Astrocyte (in vitro differentiated cells and primary cell): Measurements from ENCODE around the gene ARF6.

ENCODE experiments used
- EZH2 ChIP-seq: IDR thresholded peaks from 2 replicates; pipeline ENCODE4 v1.6.1; 2012; ENCODE audit warnings: mild to moderate bottlenecking, low read length, inconsistent platforms; ENCODE audit not compliant: insufficient read depth
- TF ChIP-seq, protein P1 (sequence below): IDR thresholded peaks from 2 replicates; pipeline ENCODE4 v1.5.1; 2011; ENCODE audit warnings: low read depth, mild to moderate bottlenecking, inconsistent platforms, low read length, moderate library complexity; ENCODE audit not compliant: insufficient read depth

- TF ChIP-seq, protein P1, sequence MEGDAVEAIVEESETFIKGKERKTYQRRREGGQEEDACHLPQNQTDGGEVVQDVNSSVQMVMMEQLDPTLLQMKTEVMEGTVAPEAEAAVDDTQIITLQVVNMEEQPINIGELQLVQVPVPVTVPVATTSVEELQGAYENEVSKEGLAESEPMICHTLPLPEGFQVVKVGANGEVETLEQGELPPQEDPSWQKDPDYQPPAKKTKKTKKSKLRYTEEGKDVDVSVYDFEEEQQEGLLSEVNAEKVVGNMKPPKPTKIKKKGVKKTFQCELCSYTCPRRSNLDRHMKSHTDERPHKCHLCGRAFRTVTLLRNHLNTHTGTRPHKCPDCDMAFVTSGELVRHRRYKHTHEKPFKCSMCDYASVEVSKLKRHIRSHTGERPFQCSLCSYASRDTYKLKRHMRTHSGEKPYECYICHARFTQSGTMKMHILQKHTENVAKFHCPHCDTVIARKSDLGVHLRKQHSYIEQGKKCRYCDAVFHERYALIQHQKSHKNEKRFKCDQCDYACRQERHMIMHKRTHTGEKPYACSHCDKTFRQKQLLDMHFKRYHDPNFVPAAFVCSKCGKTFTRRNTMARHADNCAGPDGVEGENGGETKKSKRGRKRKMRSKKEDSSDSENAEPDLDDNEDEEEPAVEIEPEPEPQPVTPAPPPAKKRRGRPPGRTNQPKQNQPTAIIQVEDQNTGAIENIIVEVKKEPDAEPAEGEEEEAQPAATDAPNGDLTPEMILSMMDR: peak; percentile 96
- TF ChIP-seq EZH2: no peak
Observed at GRCh38 chr14:49865431-49865859, 27.4 kb upstream of the ARF6 start.
